CD1c-positive myeloid dendritic cell (primary cell): Measurements from ENCODE around the gene GSE1.

ENCODE experiments used
- DNase-seq: peaks from one replicate; pipeline ENCODE4 v3.0.0-alpha.2; 2016; ENCODE audit errors: extremely low spot score

The GSE1 gene

DNA sequence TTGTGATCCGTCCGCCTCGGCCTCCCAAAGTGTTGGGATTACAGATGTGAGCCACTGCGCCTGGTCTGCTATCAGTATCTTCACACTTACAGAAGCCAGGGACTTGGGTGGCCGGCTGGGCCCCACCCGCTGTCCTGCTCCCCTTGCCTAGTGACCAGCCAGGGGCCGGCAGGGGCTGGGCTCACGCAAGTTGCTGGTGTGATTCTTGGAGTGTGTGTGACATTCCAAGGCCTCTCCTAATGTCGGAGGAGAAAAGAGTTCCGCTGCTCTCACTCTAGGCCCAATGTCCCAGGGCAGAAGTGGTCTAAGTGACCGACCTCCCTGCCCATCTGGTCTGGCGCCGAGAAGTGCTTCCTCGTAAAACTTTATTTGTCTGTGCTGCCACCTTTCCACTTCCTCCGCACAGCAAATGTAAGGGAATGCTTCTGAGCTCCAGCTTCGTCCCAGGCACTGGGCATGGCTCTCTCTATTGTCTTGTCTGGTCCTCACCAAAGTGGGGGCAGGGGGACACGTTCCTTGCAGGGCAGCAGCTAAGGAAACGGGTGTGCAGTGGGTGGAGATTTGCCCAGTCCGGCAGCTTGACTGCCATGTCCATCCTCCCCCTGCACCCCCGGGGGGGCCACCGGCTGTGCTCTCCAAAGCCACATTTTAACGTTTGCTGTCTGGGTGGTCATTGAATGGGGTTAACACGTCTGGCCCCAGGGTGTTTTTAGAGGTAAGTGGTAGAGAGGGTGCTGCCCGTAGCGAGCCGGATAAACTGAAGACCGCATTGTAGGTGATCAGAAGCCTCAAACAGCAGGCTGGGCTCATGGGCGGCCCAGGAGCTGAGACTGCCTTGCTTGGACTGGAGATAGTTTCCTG is 7.8 kb upstream of the GSE1 start:
- no peak for DNase-seq

GRCh38 chr16:85605912-85606841 is 6.9 kb upstream of the GSE1 start:
- DNase-seq, result no peak

DNA sequence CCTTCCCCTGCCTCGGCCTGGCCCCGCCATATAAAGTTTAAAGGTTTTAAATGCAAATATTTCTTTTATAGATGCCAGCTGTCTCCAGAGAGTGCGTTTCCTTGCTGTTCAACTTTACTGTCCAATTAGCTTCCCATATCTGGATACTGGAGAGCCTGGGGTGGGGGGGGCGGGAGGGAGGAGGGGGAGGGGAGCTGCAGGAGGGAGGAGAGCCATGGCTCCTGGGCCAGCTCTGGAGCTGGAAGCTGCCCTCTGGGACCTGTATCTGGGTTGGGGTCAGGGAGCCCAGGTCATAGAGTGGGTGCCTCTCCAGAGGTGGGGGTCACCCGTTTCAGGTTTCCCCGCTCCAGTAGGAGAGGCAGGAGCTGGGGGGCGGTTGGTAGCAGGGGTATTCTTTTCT is 6.2 kb upstream of the GSE1 start:
- DNase-seq, result no peak

- DNase-seq, result no peak
These were observed 5.8 kb upstream of the GSE1 start for GRCh38 chr16:85607321-85607765.

DNA sequence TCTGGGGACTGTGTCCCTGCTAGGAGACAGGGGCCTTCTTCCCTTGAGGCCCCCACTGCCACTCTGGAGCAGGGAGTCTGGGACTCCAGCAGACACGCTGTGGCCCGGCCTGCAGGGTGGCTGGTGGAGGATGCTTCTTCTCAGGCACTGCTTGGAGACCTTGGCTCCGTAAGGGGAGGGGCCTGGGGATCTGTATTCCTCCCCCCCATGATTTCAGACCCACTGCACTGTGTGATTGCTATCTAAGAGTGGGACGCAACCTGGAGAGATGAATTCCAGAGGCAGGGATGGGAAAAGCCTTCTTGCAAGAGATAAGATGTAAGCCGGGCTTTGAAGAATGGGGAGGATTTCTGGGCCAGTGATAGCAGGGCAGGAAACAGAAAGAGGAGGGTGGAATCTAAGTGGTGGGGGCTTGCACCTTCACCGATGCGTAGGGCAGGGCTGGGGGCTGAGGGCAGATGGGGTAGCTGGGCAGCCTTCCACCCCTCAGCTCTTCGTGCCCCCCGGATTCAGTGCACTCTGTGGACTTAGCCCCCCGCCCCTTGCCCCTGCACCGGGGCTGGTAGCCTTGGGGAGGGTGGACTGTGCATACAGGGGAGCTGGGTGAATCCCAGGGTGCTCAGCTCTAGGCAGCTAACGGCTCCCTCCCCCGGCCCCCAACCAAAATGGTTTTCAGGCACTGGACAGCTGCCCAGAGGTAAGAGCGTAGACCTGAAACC is 5.2 kb upstream of the GSE1 start:
- DNase-seq, result no peak

GRCh38 chr16:85608515-85608885 is 4.6 kb upstream of the GSE1 start:
- no peak for DNase-seq

GRCh38 chr16:85608887-85609286 is 4.2 kb upstream of the GSE1 start:
- no peak for DNase-seq

- no peak for DNase-seq
These were observed 3.6 kb upstream of the GSE1 start for GRCh38 chr16:85609539-85609938.

DNA sequence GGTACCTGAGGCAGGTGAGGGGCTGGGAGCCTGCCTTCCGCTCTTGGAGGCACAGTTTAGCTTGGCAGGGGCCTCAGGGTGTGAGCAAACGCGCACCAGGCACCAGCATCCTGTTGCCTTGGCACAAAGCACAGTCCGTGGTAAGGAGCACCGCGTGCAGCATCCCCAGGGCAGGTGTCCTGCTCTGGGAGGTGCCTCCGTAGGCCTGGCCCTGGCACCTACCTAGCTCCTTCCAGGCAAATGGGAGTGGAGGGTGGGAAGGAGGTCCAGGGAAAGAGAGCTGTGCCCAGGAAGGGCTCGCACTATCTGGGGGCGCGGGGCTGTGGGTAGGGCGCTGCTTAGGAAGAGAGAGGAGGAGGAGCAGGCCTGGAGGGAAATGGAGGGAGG is 3.1 kb upstream of the GSE1 start:
- DNase-seq, result no peak

GRCh38 chr16:85610446-85611193 is 2.5 kb upstream of the GSE1 start:
- DNase-seq, result peak; percentile 93

DNA sequence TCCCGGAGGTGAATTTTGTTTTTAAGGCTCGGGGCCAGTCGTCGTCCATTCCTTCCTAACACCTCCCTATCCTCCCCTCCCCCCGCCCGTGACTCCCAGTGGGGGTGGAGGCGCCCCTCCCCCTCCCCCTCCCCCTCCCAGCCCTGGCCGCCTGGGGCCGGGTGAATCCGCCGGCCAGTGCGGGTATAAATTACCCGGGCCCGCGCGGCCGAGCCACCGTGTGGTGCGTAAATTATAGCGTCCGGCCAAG is 2.0 kb upstream of the GSE1 start:
- no peak for DNase-seq

GRCh38 chr16:85611444-85612190 is 1.5 kb upstream of the GSE1 start:
- DNase-seq, result peak; percentile 80

GRCh38 chr16:85612191-85612800 is 826 bp upstream of the GSE1 start:
- peak; percentile 83 for DNase-seq

DNA sequence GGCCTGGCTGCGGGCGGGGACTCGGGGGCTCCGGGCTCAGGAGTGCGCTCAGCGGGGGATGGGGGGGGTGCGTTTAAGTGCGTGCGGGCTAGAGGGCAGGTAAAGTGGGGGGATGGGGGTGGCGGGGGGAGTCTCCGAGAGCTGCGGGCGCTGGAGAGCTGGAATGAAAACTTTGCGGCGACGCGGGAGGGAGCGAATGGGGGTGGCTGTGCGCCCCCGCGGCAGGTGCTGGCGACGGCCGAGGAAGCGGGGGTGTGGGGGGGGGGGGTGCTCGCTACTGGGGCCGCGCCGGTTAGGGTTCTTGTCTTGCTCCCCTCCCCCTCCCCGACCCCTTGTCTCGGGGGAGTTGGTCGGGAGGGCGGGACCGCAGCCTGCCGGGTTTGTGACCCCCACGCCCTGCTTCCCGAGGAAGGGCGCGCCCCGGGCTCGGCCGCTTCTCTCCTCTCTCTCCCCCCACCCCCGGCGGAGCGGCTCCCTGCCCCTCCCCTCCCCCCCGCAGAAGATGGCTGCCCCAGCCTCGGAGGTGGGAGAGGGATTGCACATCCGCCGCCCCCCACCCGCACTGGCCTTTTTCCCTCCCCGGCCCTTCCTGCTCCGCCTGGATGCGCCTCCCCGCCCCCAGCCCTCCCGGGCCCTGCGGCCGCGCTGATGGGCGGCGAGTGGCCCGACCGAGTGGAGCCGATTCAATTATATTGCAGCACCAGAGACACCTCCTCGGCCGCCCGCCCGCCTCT is 649 bp downstream of the GSE1 start:
- DNase-seq, result peak; percentile 49

- peak; percentile 7 for DNase-seq
These were observed 1.4 kb downstream of the GSE1 start for GRCh38 chr16:85614338-85615013.

DNA sequence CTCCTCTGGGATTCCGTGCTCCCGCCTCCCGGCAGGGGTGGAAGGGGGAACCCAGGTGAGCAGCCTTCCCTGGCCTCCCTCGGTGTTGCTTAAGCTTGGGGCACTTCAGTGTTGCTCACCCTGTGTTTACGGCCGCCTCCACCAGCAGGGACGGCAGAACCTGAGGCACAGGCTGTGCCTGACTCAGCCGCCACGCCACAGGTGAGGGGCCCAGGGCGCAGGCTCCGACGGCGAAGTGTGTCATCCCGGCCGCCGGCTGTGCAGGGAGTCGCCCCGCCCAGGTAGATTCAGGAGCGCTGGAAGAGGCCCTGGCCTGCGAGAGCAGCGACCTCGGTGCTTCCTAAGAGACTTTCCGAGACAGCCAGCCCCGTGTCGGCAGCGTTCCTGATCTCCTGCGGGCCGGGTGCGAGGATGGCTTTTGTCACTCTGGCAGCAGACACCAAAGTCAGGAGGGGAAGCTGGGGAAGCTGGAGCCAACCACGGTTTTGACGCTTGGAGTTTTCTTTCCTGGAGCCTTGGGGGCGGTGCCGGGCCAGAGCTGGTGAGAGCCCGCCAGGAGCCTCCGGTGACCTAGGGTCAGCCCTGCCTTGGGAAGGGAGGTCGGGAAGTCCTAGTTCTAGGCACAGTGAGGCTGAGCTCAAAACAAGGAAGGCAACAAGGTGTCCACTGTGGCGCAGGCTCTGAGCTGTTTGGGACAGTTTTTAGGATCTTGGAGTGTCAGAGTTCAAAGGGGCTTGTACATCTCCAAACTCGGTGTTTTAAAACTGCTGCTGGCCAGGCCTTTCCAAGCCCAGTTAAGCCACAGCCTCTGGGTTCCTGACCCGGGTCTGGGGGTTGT is 2.1 kb downstream of the GSE1 start:
- peak; percentile 58 for DNase-seq

DNA sequence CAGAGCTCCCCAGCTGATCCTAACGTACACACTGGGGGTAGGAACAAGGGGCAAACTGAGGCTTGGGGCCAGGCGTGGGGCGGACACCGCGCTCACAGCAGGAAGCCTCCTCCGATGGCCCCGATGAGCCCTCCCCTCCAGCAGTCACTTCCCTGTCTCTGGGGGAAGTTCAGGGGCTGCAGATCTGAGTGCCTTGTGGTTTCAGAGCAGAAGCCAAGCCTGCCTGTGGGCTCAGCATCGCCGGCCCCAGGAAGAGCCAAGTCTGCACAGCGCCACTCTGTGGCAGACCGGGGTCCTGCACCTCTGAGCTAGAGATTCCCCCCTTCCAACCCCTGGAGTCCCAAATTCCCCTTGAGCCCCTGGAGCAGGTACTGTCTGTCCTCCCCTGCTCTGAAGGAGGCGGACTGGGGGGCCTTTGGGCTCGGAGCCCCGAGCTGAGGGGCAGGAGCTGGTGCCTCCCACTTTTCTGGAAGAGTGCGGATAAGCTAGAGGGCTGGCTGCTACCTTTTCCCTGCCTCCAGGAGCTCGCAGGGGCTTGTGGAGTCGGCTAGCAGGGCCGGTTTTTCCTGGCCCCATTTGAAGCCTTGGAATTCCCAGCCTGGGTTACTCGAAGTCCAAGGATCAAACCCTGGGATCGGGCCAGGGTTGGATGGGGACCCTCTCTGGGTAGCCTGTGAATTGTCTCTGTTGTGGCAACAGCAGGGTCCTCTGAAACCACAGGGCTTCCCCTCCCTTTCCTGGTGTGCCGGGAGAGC is 2.9 kb downstream of the GSE1 start:
- DNase-seq, result peak; percentile 95
